Measurements from ENCODE around the gene ATXN7.

GRCh38 chr3:63905731-63906620 is 42.3 kb downstream of the ATXN7 start:
- TF ChIP-seq CTCF (conservative IDR thresholded peaks at IDR 0.05; ENCODE audit: low read length) (no peak), EZH2phosphoT487 (IDR thresholded peaks at IDR 0.05; ENCODE audit: borderline replicate concordance, low read depth, low read length) (no peak)

Data from OCI-LY7 (cell line).